Mesothelial cell of epicardium (in vitro differentiated cells): ENCODE results near the gene CNOT6. TPM values are rescaled to one million over a fixed set of nuclear protein-coding genes. Genes with fewer than 3 reads are reported as not detected.
A peak's percentile ranks its signal among the peaks of the same experiment; 100 is the strongest.

Source experiments
- DNase-seq, 2 experiments: peaks; one replicate each; pipeline ENCODE4 v3.0.0; 2021; ENCODE audit warnings: low spot score in 2 of 2; ENCODE audit not compliant: unreplicated experiment in 2 of 2
- H3K27ac Mint-ChIP-seq: 2 replicates; pipeline ENCODE4 v1.8.0; 2021; ENCODE audit warnings: mixed read lengths
- H3K27me3 Mint-ChIP-seq: 2 replicates; pipeline ENCODE4 v1.8.0; 2021; ENCODE audit warnings: low read depth, mixed read lengths
- H3K36me3 Mint-ChIP-seq: 2 replicates; pipeline ENCODE4 v1.8.0; 2021; ENCODE audit warnings: mixed read lengths
- H3K4me1 Mint-ChIP-seq: 2 replicates; pipeline ENCODE4 v1.8.0; 2021; ENCODE audit warnings: mixed read lengths
- H3K4me3 Mint-ChIP-seq: 2 replicates; pipeline ENCODE4 v1.8.0; 2021; ENCODE audit warnings: mild to moderate bottlenecking, moderate library complexity, mixed read lengths
- H3K9me3 Mint-ChIP-seq: 2 replicates; pipeline ENCODE4 v1.8.0; 2021; ENCODE audit warnings: mixed read lengths
- CTCF ChIP-seq: fragments of 200-600 bp; sonication (generic); IDR thresholded peaks from one replicate; pipeline ENCODE4 v1.5.0; 2021; ENCODE audit warnings: antibody characterized with exemption; ENCODE audit not compliant: unreplicated experiment
- total RNA-seq: library from RNA; stranded (reverse); gene quantifications from 3 replicates; pipeline ENCODE4 v1.2.1, GENCODE V29; 2021

Gene CNOT6
- total RNA-seq, 1 donor from 2014 or later: 53.7 TPM

GRCh38 chr5:180598316-180598701 lies 104.1 kb downstream of the CNOT6 start:
- Mint-ChIP-seq H3K36me3 (no peaks in the 10 kb centered on the region), H3K4me1 (no peaks in the 10 kb centered on the region), H3K27ac (no peak overlapping the region), H3K27me3 (peaks cover 13% of the 10 kb centered on the region), H3K9me3 (no peaks in the 10 kb centered on the region), H3K4me3 (no peak overlapping the region)
- TF ChIP-seq CTCF: no peak
- DNase-seq: no peak

GRCh38 chr5:180598797-180599589 lies 104.8 kb downstream of the CNOT6 start:
- Mint-ChIP-seq H3K36me3 (no peaks in the 10 kb centered on the region), H3K4me1 (no peaks in the 10 kb centered on the region), H3K4me3 (no peak overlapping the region), H3K27me3 (peaks cover 7% of the 10 kb centered on the region), H3K27ac (no peak overlapping the region), H3K9me3 (no peaks in the 10 kb centered on the region)
- no peak for TF ChIP-seq CTCF
- no peak for DNase-seq

GRCh38 chr5:180599590-180599914 lies 105.4 kb downstream of the CNOT6 start:
- H3K27ac Mint-ChIP-seq: no peak overlapping the region
- no peak for DNase-seq
- H3K9me3 Mint-ChIP-seq: no peaks in the 10 kb centered on the region
- no peak for TF ChIP-seq CTCF
- H3K4me1 Mint-ChIP-seq: no peaks in the 10 kb centered on the region
- H3K36me3 Mint-ChIP-seq: no peaks in the 10 kb centered on the region
- no peak overlapping the region for H3K4me3 Mint-ChIP-seq
- peaks cover 7% of the 10 kb centered on the region for H3K27me3 Mint-ChIP-seq

- H3K27me3 Mint-ChIP-seq: peaks cover 6% of the 10 kb centered on the region
- H3K27ac Mint-ChIP-seq: no peak overlapping the region
- no peaks in the 10 kb centered on the region for H3K4me1 Mint-ChIP-seq
- no peaks in the 10 kb centered on the region for H3K9me3 Mint-ChIP-seq
- H3K36me3 Mint-ChIP-seq: no peaks in the 10 kb centered on the region
- DNase-seq: no peak
- no peak overlapping the region for H3K4me3 Mint-ChIP-seq
- TF ChIP-seq CTCF: no peak
Measured at GRCh38 chr5:180599981-180600553, 105.9 kb downstream of the CNOT6 start.

GRCh38 chr5:180600554-180601041 lies 106.4 kb downstream of the CNOT6 start:
- peak in 1 of 2 experiments; percentile 16 for DNase-seq
- no peaks in the 10 kb centered on the region for H3K9me3 Mint-ChIP-seq
- peaks cover 8% of the 10 kb centered on the region for H3K27me3 Mint-ChIP-seq
- H3K36me3 Mint-ChIP-seq: no peaks in the 10 kb centered on the region
- TF ChIP-seq CTCF: no peak
- no peak overlapping the region for H3K4me3 Mint-ChIP-seq
- H3K4me1 Mint-ChIP-seq: no peaks in the 10 kb centered on the region
- no peak overlapping the region for H3K27ac Mint-ChIP-seq
